GM10266 (cell line): Measurements from ENCODE around the gene PMEL.

Source experiments
- DNase-seq: peaks from one replicate; pipeline ENCODE4 v3.0.0; 2012; ENCODE audit errors: extremely low spot score
- CTCF ChIP-seq: IDR thresholded peaks from 2 replicates; pipeline ENCODE4 v1.5.1; 2012; ENCODE audit warnings: mild to moderate bottlenecking, low read depth; ENCODE audit not compliant: control insufficient read depth, insufficient read depth; ENCODE audit errors: missing control alignments

PMEL gene

GRCh38 chr12:55955800-55956508 lies 9.9 kb downstream of the PMEL start:
- DNase-seq: no peak
- TF ChIP-seq CTCF: no peak

GRCh38 chr12:55955344-55955743 lies 10.5 kb downstream of the PMEL start:
- no peak for TF ChIP-seq CTCF
- no peak for DNase-seq

GRCh38 chr12:55946553-55946952 lies 19.3 kb downstream of the PMEL start:
- peak; percentile 60 for DNase-seq
- no peak for TF ChIP-seq CTCF

GRCh38 chr12:55942577-55943136 lies 23.2 kb downstream of the PMEL start:
- no peak for TF ChIP-seq CTCF
- DNase-seq: no peak

- no peak for DNase-seq
- no peak for TF ChIP-seq CTCF
Observed at GRCh38 chr12:55942055-55942454, 23.8 kb downstream of the PMEL start.

GRCh38 chr12:55940065-55940732 lies 25.6 kb downstream of the PMEL start:
- peak; percentile 86 for DNase-seq
- peak; percentile 86 for TF ChIP-seq CTCF

- no peak for DNase-seq
- TF ChIP-seq CTCF: no peak
Observed at GRCh38 chr12:55938826-55939501, 26.9 kb downstream of the PMEL start.
